SK-N-MC (cell line): ENCODE data around the gene PMEL.

ENCODE experiments used
- EZH2 ChIP-seq: fragments of 200-600 bp; sonication (generic); IDR thresholded peaks from one replicate; pipeline ENCODE4 v1.6.1; 2017; ENCODE audit warnings: antibody characterized with exemption
- POLR2AphosphoS5 ChIP-seq: IDR thresholded peaks from 2 replicates; pipeline ENCODE4 v1.6.1; 2012; ENCODE audit warnings: mild to moderate bottlenecking, low read depth, low read length, borderline replicate concordance

DNA sequence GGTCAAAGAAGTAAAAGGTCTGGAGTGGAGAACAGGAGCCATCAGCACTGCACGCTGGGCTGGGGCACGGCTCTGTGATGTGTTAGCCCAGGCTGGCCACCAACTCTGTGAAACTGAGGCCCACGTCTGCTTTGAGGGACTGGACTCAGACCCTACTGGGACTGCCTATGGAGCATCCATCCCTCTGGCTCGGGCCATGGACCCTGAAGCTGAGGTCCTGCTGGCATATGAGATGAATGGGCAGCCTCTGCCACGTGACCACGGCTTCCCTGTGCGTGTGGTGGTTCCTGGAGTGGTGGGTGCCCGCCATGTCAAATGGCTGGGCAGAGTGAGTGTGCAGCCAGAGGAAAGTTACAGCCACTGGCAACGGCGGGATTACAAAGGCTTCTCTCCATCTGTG, 38.4 kb upstream of the PMEL start:
- no peak for TF ChIP-seq EZH2
- TF ChIP-seq POLR2AphosphoS5 = no peak
